K562 treated with DMSO at 1 percent for 12 hours (cell line): Measurements from ENCODE around the gene TGFA. TPM values are rescaled to one million over a fixed set of nuclear protein-coding genes. Genes with fewer than 3 reads are reported as not detected.

Experiments
- total RNA-seq: library from RNA; unstranded; fragments of 300-600 nt; gene quantifications from 2 replicates; pipeline ENCODE4 v1.2.3, GENCODE V29; 2022; ENCODE audit not compliant: insufficient read depth

Gene TGFA
- total RNA-seq = not detected in 2 replicates

GRCh38 chr2:70553584-70554337, at the start of gene TGFA:
TSS of gene TGFA (minus strand) at chr2:70553826. CDS start at chr2:70553767, 59 bp downstream.

Other genes starting within 250 kb of the TGFA start
- 4.3 and 13.2 TPM in 2 replicates for gene ADD2, start 214.4 kb upstream of the TGFA start, total RNA-seq
- not detected in 2 replicates for gene FIGLA, start 236.8 kb upstream of the TGFA start, total RNA-seq